Stimulated activated CD4-positive, alpha-beta T cell treated with anti-CD3 and anti-CD28 coated beads, TNF-alpha, amount 100 ng/mL, for 48 hours (primary cell): ENCODE data around the gene KCNK16.

Source experiments
- DNase-seq, 3 donors: peaks; one replicate each; pipeline ENCODE4 v3.0.0-alpha.2; 2020; ENCODE audit warnings: low read depth in 3 of 3

The KCNK16 gene

GRCh38 chr6:39341937-39342336 is 19.4 kb upstream of the KCNK16 start:
- no peak for DNase-seq

GRCh38 chr6:39341352-39341751 is 18.9 kb upstream of the KCNK16 start:
- DNase-seq, result no peak

GRCh38 chr6:39339868-39340550 is 17.5 kb upstream of the KCNK16 start:
- no peak for DNase-seq

- no peak for DNase-seq
Observed at GRCh38 chr6:39339096-39339867, 16.8 kb upstream of the KCNK16 start.

GRCh38 chr6:39338397-39338796 is 15.9 kb upstream of the KCNK16 start:
- no peak for DNase-seq

- no peak for DNase-seq
Observed at GRCh38 chr6:39335780-39336545, 13.5 kb upstream of the KCNK16 start.

- DNase-seq, result no peak
Observed at GRCh38 chr6:39333644-39334438, 11.3 kb upstream of the KCNK16 start.

- no peak for DNase-seq
Observed at GRCh38 chr6:39330476-39330875, 8.0 kb upstream of the KCNK16 start.

GRCh38 chr6:39330057-39330456 is 7.6 kb upstream of the KCNK16 start:
- DNase-seq, result no peak

- no peak for DNase-seq
Observed at GRCh38 chr6:39328066-39328465, 5.6 kb upstream of the KCNK16 start.

GRCh38 chr6:39327507-39327906 is 5.0 kb upstream of the KCNK16 start:
- no peak for DNase-seq

GRCh38 chr6:39321761-39322160 is 741 bp downstream of the KCNK16 start:
- no peak for DNase-seq

- no peak for DNase-seq
Observed at GRCh38 chr6:39320363-39320984, 2.0 kb downstream of the KCNK16 start.

GRCh38 chr6:39319621-39320362 is 2.7 kb downstream of the KCNK16 start:
- no peak for DNase-seq

- no peak for DNase-seq
Observed at GRCh38 chr6:39317256-39317655, 5.2 kb downstream of the KCNK16 start.

GRCh38 chr6:39314273-39314795 is 8.2 kb downstream of the KCNK16 start, which contains the start of gene KCNK17:
Gene KCNK17 (minus strand): TSS chr6:39314419. CDS start chr6:39314320, 99 bp downstream.
- no peak for DNase-seq

- DNase-seq, result no peak
Observed at GRCh38 chr6:39313526-39314272, 8.8 kb downstream of the KCNK16 start.

- DNase-seq, result no peak
Observed at GRCh38 chr6:39312912-39313525, 9.5 kb downstream of the KCNK16 start.

- no peak for DNase-seq
Observed at GRCh38 chr6:39310542-39310941, 12.0 kb downstream of the KCNK16 start.
